ENCODE measurements around the gene ARFGEF3.

DNA sequence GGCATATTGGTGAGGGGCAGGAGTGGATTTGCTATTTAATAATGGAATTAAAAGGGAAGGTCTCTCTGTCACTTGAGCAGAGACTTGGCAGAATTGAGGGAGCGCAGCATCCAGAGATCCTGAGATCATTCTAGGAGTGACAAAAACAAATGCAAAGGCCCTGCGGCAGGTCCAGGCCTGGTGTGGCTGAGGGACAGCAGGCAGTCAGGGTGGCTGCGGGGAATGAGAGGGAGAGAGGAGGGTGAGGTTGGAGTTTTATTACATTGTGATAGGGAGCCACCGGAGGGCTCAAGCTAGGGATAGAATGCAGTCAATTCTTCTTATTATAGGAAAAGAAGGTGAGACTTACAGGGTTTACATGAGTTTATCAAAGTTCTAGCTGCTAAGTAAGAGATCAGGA lies 116.1 kb downstream of the ARFGEF3 start:
- TF ChIP-seq, protein P1, sequence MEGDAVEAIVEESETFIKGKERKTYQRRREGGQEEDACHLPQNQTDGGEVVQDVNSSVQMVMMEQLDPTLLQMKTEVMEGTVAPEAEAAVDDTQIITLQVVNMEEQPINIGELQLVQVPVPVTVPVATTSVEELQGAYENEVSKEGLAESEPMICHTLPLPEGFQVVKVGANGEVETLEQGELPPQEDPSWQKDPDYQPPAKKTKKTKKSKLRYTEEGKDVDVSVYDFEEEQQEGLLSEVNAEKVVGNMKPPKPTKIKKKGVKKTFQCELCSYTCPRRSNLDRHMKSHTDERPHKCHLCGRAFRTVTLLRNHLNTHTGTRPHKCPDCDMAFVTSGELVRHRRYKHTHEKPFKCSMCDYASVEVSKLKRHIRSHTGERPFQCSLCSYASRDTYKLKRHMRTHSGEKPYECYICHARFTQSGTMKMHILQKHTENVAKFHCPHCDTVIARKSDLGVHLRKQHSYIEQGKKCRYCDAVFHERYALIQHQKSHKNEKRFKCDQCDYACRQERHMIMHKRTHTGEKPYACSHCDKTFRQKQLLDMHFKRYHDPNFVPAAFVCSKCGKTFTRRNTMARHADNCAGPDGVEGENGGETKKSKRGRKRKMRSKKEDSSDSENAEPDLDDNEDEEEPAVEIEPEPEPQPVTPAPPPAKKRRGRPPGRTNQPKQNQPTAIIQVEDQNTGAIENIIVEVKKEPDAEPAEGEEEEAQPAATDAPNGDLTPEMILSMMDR (IDR thresholded peaks at IDR 0.05; ENCODE audit: insufficient read depth, low read depth, low read length) = no peak
- TF ChIP-seq EZH2 (IDR thresholded peaks at IDR 0.05; ENCODE audit: insufficient read depth, low read length) = no peak

Measured in astrocyte (in vitro differentiated cells and primary cell).